Left colon (tissue), 2 donors: ENCODE results near the gene PPP1CC. TPM values are rescaled to one million over a fixed set of nuclear protein-coding genes. Genes with fewer than 3 reads are reported as not detected.

ENCODE experiments used
- ATAC-seq: fragments of 200-7000 bp; cut with Tn5 transposase; one replicate; pipeline ENCODE4 v1.9.1; 2020; ENCODE audit warnings: mild to moderate bottlenecking, moderate library complexity
- DNase-seq, 2 donors: peaks; one replicate each; pipeline ENCODE4 v3.0.0-alpha.2; 2020
- intact Hi-C, 2 donors: fragments of 100-400 bp; cut with DNase I in 1 of 2; cut with micrococcal nuclease in 1 of 2; formaldehyde crosslinking; loops; one replicate each; pipeline versions ENCODE4 v1.11.2 to v1.14.0; 2022; cut with DNase I, micrococcal nuclease
- total RNA-seq, 2 donors: library from RNA; stranded (reverse); fragmentation: NEBNext Ultra II Directional; extraction: Animal tissue kit (Norgen Biotek cat#: 25700); gene quantifications; one replicate each; pipeline ENCODE4 v1.2.1, GENCODE V29; 2021
- donor health status: DM: no; HTN: no; CAD: no.
- donor health status: DM: yes; HTN: yes; CAD: no.

PPP1CC gene
- total RNA-seq, 2 donors from 2014 or later: 165 to 178 TPM

DNA sequence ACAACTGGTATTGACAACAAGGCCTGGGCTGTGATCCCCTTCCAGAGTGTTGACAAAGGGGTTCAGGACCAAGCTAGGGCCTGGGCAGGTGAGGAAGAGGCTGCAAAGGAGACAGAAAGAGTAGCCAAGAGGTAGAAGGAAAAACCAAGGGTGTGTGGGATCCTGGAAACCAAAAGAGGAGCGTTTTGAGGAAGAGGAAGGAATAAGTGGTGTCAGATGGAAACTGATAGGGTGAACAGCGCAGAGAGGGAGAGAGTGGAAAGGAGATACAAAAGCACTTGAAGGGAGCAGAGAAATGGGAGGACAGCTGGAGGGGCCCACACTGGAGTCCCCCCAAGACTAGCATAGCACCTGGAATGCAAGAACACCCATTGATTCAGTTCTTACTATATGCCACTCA lies 45.5 kb downstream of the PPP1CC start:
- no peak for ATAC-seq
- no peak for DNase-seq
- intact Hi-C loops: no loop called here

DNA sequence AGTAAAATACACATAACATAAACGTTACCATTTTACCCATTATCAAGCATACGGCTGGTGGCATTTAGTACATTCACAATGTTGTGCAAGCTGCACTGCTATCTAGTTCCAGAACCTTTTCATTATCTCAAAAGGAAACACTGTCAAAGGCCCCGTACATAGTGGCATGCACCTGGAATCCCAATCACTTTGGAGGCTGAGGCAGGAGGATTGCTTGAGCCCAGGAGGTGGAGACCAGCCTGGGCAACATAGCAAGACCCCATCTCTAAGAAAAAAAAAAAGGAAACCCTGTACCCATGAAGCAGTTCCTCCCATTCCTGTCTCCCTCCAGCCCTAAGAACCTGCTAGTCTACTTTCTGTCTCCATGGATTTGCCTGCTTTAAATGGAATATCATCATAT lies 46.4 kb downstream of the PPP1CC start:
- DNase-seq (no peak), ATAC-seq (no peak)
- intact Hi-C loops: no loop called here

DNA sequence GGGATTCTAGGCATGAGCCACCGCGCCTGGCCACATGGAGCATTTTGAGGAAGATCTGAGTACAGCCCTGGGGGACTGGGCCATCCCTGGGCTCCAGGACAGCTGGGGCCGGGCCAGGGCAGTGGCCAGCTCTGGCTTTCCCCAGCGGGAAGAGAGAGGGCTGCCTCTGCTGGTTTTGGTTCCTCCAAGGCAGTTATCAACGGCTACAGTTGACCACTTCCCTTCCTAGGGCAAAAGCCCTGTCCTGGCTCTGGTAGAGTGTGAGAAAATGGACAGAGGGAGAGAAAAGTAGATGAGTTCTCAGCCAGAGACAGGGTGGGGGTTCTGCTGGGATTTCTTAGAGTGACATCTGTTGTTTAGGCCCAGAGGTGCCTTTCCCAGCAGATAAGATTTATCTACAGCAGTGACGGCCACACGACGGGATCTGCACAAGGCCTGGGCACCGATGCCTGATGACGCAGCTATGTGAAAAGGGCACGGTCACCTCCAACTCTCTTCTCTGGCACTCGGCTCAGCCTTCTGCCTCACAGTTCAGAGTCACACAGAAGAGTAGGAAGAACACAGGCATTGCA lies 48.3 kb downstream of the PPP1CC start:
- ATAC-seq: no peak
- DNase-seq: peak; percentile 30 to 40
- intact Hi-C loops: no loop called here

DNA sequence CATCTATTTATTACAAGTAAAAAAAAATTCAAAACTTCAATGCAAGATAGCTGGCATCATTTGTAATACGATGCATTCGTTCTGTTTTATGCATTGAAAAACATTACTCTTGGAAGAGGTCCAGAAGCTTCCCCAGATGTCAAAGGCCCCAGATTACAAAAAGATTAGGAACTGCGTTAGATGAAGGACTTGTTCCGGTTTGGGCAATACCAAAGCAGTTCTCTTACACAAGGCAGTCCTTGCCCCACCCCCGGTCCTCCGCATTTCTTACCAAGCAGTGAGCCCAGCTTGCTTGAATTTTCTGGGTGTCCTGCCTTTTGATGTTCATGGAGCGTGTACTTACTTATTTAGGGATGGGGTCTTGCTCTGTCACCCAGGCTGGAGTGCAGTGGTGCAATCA lies 49.0 kb downstream of the PPP1CC start:
- ATAC-seq (no peak), DNase-seq (peak in 1 of 2 donors; percentile 39)
- intact Hi-C loops: no loop called here

DNA sequence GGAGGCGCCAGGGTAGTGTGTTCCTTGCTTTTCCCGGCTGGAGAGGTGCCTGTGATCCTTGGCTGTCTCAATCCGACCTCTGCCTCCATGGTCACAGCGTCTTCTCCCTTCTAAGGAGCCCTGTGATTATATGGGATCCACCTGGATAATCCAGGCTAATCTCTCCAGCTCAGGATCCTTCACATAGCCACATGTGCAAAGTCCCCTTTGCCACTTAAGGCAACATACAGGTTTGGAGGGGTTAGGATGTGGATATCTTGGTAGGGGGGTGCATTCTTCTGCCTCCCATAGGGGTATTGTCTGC lies 52.6 kb downstream of the PPP1CC start:
- intact Hi-C loops: no loop called here
- ATAC-seq (no peak), DNase-seq (no peak)

DNA sequence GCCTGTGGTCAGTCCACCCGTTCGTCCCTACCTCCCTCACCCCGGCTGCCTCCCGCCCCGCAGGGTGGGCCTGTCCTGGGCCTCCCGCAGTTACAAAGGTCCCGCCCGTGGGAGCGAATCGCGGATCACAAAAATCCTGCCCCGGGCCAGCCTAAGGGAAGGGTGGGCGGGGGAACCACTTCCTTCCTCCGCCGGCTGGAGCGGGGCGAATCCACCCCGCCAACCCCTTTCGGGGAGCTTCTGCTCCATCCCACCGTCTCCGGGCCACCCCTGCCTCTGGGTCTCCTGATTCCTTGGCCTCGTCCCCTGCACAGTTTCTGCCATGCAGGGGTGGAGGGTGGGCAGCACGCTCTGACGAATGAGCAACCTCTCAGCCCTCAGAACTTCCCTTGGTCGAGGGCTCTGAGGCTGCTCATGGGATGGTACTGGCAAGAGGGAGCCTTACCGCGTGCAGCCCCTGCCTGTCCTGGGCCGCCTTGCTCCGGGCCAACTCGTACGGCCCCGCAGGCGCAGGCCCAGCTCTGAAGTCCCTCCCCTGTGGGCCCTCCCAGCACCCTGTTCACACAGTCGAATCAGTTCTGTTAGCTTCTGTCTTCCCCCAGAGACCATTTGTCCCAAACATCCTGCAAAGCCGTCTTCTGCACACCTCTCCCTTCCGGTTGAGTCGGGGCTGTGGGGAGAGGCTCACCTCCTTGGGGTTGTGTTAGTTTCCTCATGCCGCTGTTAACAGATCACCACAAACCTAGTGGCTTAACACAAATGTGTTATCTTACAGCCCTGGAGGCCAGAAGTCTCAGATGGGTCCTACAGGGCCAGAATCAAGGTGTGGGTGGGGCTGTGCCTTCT lies 53.2 kb downstream of the PPP1CC start:
- peak in 1 of 2 donors; percentile 54 for DNase-seq
- ATAC-seq: peak; percentile 57
- intact Hi-C loops: no loop called here

DNA sequence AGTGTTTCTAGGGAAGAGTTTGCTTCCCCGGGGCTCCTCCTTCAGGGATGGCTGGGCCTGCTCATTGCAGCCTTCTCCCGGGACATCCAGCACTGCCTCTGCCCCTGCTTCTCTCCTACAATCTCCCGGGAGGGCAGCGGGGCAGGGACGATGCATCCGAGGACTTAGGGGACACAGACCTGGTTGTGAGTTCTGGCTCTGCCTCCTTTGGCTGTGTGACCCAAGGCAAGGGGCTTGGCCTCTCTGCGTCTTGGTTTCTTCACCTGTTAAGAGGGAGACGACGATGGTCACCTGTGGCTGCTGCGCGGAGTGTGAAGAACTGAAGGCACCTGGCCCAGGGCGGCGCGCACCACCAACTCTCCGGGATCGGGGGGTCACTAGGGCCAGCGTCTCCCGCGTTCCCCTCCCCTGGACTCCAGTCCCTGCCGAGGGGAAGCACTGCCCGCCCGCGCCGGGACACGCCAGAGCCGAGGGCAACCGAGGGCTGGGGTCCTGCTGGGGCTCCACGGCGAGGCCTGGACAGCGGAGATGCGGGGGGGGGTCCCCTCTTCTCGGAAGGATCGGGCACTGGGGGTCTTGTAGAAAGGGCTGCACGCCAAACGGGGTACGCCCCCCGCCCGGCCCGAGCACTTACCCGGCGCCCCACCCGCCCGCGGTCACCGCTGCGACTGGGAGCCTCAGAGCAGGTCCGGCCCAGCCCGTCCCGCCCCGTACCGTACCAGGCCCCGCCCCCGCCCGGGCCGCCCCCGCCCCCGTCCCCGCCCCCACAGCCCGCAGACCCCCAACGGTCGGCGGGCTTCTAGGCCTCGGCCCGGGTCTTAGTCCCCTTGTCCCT lies 54.0 kb downstream of the PPP1CC start, which contains the start of gene HVCN1:
Gene HVCN1 (minus strand): TSS at position 670 of the 835 bp plus-strand sequence. CDS start 5,870 bp downstream, outside the sequence.
- peak in 1 of 2 donors; percentile 68 for DNase-seq
- intact Hi-C loops: no loop called here
- peak; percentile 85 for ATAC-seq

DNA sequence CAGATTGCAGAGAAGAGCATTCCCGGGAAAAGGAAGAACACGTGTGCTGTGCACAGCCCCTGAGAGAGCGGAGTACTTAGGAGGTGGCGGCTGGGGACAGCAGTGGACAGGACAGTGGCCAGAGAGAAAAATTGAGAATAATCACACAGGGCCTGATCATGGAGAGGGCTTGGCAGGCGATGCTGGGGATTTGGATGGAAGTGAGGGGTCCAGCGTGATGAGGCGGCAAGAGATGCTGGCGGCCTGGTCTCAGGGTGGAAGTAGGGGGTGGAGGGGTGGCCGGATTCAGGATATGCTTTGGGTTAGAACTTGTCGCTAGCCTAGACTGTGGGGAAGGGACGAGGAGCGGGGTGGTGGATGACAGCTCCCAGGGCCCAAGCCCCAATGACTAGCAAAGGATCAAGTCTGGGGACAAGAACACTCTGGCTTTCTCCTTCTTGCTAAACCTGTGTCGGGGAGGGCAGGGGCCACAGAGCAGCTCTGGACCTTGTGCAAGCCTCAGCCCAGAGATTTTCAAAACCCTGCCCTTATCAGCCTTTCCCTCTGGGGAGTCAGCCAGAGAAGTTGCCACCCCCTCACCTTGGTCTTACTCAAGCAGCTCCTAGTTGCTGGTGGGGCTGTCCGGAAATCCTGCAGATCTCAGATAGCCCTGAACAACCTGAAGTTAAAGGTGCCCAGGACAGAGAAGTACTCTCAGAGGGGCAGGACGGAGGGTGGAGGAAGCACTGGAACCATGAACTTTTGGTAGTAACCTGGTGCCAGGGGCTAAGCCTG lies 55.1 kb downstream of the PPP1CC start:
- intact Hi-C loops: no loop called here
- DNase-seq: no peak
- no peak for ATAC-seq

DNA sequence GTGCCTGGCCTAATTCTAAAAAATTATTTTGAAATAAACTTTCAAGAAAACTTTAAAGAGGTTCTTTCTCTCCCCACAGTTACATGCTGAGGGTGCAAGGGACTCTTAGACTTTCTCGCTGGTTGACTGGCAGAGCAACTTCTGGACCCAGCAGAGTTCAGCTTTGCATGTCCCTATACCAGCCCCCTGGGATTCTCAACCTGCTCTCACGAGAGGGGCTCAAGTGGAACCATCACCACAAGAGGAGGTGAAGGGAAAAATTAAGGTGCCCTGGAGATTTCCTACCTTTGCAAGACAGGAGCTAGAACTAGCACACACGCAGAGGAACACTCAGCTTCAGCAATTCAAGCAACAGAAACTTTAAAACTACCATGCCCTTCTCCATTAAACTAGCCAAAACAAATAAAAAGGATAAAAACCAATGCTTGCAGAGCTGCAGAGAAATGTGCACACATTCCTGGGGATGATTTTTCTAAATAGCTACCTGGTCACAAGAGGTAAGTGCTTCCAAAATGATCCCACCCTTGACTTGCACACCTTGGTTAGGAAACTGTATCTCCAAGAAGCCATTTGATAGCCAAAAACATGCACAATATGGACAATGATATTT lies 56.3 kb downstream of the PPP1CC start:
- ATAC-seq (no peak), DNase-seq (no peak)
- intact Hi-C loops: no loop called here

DNA sequence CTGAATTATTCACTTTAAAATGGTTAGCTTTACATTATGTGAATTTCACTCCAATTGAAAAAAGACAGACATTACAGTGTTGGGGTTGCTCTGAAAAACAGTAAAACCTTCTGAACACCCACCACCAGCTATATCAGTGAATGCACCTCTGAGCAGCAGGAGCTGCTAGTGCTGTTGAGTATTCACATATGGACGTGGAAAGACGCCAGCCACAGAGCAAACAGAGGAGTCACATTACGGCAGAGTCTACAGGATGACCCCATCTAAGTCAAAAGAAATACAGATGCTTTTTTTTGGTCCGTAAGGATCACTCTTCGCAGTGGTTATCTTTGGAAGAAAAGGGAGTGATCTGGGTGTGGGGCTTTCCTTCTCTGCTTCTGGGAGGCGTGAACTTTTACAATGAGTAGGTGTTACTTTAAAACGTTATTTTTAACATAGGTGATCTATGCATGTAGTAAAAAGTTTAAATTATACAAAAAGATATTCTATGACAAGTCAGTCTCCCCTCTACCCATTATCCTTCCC lies 58.3 kb downstream of the PPP1CC start:
- ATAC-seq (no peak), DNase-seq (no peak)
- intact Hi-C loops: no loop called here

DNA sequence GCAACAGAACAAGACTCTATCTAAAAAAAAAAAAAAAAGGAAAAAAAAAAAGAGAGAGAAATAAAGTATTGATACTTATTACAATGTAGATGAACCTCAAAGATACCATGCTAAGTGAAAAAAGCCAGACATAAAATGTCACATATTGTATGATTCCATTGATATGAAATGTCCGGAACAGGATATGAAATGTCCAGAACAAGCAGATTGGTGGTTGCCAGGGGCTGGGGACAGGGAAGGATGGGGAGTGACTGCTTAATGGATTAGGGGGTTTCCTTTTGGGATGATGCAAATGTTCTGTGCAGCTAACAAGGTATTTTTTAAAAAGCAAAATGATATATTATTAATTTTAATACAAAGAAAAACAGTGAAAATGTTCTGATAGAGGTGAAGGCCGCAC lies 58.8 kb downstream of the PPP1CC start:
- no peak for ATAC-seq
- DNase-seq: no peak
- intact Hi-C loops: no loop called here

DNA sequence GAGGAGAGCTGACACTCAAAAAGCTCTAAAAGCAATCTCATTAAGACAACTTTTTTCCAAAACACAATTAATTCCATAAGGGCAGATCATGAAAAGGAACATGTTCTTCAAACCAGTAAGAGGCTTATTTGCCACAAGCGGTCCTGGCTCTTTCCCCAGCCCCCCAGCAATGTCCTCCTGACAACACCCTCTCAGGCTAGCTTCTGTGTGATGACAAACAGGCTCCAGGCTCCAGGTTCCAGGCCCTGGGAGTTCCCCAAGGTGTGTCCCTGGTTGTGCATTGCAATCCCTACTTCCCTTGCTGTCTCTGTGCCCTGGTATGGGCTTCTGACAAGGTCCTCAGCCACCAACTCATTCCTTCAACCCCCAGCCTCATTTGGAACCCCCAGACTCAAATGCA lies 62.7 kb downstream of the PPP1CC start:
- DNase-seq: no peak
- ATAC-seq: no peak
- intact Hi-C loops: no loop called here

DNA sequence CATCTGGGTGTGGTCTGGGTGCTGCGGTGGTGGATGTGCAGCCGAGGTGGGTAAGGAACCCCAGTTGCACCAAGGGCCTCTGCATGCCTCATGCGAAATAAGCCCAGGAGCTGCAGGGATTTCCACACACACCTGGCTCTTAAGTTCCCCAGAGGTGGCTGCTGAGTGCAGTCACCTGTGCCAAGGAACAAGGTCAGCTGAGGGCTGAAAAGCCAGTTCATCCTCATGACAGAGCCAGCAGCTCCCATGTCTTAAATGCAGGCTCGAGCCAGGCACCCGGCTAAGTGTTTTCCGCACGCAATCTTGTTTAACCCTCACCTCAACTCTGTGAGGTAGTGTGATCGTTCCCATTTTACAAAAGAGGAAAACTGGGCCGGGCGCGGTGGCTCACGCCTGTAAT lies 63.5 kb downstream of the PPP1CC start:
- intact Hi-C loops: no loop called here
- DNase-seq (no peak), ATAC-seq (no peak)

DNA sequence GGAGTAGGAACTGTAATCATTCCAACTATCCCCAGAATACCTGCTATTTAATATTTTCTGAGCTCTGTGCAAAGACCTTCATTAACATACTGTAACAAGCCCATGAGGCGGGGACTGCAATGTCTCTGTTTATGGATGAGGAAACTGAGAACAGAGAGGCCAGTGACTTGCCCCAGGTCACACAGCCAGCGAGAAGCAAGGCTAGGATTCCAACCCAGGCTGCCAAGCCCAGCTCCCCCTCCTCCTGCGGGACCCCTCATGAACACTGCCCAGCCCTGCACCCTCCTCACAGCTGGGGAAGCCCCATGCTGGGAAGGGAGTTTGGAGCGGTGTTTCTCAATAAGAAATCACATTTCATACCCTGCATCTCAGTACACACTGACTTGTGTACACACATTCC lies 64.7 kb downstream of the PPP1CC start:
- intact Hi-C loops: no loop called here
- no peak for DNase-seq
- ATAC-seq: no peak

DNA sequence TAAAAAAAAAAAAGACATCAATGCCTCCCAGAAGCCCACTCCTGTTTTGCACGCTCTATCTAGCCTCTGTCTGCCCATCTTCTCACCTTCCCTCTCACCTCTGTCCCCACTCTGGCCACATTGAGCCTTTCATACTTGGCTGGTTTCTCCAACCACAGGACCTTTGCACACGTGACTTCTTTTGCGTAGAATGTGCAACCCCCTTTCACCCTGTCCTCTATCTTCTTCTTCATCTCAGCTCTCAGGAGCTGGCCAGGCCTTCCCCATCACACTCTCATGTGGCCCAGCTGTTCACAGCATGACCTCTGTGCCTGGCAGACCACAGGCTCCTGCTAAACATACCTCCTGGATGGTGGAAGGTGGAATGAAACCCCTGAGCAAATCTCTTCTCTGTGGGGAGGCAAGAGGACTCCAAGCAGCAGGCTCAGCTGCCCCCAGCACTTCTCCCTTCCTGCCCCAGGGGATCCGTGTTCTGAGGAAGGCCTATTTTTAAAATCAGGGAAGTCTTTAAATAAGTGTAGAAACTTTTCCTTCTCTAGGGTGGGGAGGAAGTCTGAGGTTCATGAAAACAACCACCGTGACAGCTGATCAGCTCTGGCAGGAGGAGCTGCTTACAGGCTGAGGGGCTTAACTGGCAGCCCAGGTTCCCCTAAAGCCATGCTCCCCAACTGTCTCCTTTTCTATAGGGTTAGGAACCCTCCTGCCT lies 65.3 kb downstream of the PPP1CC start:
- intact Hi-C loops: no loop called here
- no peak for ATAC-seq
- DNase-seq: no peak

DNA sequence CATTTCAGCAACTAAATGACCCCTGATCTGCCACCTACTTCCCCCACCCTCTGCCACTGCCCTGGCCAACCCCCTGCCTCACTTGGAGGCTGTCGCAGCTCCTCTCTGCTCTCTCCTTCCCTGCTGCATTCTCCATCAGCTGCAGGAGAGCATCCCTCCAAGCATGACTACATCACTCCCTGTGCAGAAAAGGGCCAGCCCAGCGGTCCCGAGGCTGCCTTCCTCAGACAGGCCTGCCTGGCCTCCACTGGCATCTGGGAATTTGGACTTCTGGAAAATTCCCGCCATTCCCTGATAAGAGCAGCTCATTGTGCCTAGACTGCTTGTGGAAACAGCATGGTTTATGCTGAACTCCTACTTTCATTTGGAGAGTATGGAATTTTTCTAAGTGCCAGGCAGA lies 66.5 kb downstream of the PPP1CC start:
- intact Hi-C loops: no loop called here
- ATAC-seq (no peak), DNase-seq (no peak)

DNA sequence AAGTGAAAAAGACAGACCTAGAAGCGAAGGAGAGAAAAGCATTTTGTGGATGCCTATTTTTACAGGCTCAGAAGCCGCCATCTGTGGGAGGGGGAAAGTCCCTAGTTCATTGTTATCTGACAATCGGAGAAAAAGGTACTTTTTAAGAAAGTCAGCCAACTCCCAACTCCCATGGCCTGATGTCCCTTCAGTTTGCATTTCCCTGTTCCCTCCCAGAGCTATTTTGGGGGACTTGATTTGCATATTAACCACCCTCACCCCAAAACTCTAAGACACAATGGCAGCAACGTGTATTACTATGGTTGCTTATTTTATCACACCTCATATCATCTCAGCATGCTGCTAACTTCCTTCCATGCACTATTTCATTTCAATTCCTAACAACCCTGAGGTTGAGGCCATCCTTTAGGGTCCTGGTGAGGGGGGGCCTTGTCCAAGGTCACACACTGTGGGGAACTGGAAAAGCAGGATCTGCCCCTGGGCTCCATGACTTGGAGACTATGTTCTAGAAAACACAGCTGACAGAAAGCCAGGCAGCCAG lies 72.5 kb downstream of the PPP1CC start:
- ATAC-seq: no peak
- intact Hi-C loops: no loop called here
- DNase-seq: no peak
